Vagina (tissue), 2 donors: ENCODE measurements around the gene C9orf78.

Experiments used
- CTCF ChIP-seq, 3 experiments: fragments of 450-650 bp in 2 of 3; fragments of 200-600 bp in 1 of 3; sonication (generic) in 1 of 3; IDR thresholded peaks; one replicate each; pipeline ENCODE4 v1.5.1; 2017 to 2019; ENCODE audit warnings: antibody characterized with exemption in 3 of 3, mild to moderate bottlenecking in 2 of 3, moderate library complexity in 2 of 3
- POLR2A ChIP-seq, 2 donors: fragments of 450-650 bp; IDR thresholded peaks; one replicate each; pipeline ENCODE4 v1.6.1; 2017; ENCODE audit warnings: antibody characterized with exemption in 2 of 2, mild to moderate bottlenecking in 2 of 2, moderate library complexity in 2 of 2
- POLR2AphosphoS5 ChIP-seq, 2 donors: sonication (generic); formaldehyde crosslinking; IDR thresholded peaks; one replicate each; pipeline ENCODE4 v1.9.0; 2017; ENCODE audit warnings: antibody characterized with exemption in 2 of 2, mild to moderate bottlenecking in 2 of 2, low read depth in 1 of 2; ENCODE audit not compliant: insufficient read depth in 1 of 2

- no peak for TF ChIP-seq CTCF (IDR thresholded peaks at IDR 0.05)
- TF ChIP-seq POLR2AphosphoS5 (IDR thresholded peaks at IDR 0.05; ENCODE audit: insufficient read depth in 1 of 2, low read depth in 1 of 2): no peak
- TF ChIP-seq POLR2A (IDR thresholded peaks at IDR 0.05): no peak
Observed at GRCh38 chr9:129811967-129812363, 23.1 kb downstream of the C9orf78 start.
